Neutrophil (primary cell): ENCODE results near the gene HSD17B10.
"Not testable (repeated sequence)": the region's sequence is repeated elsewhere in the genome, so short reads cannot be mapped to it uniquely, and the experiment has no call there.

ENCODE experiments used
- H3K27ac ChIP-seq: fragments of 200-600 bp; sonication (generic); 2 replicates; pipeline ENCODE4 v1.5.1; 2016; ENCODE audit warnings: mild to moderate bottlenecking, moderate library complexity
- H3K27me3 ChIP-seq: fragments of 200-600 bp; sonication (generic); 2 replicates; pipeline ENCODE4 v1.6.0; 2016; ENCODE audit warnings: mild to moderate bottlenecking
- H3K36me3 ChIP-seq: fragments of 200-600 bp; sonication (generic); 2 replicates; pipeline ENCODE4 v1.5.1; 2017
- H3K4me1 ChIP-seq, 2 experiments: fragments of 200-600 bp in 1 of 2; sonication (generic) in 1 of 2; 1 replicate in 1 of 2; 2 replicates in 1 of 2; pipeline versions ENCODE4 v1.5.1 to v1.6.1; 2013 to 2016; ENCODE audit warnings: low read depth in 1 of 2, low read length in 1 of 2, mild to moderate bottlenecking in 1 of 2, moderate library complexity in 1 of 2; ENCODE audit not compliant: control insufficient read depth in 1 of 2, insufficient read depth in 1 of 2
- H3K4me3 ChIP-seq, 2 experiments: fragments of 200-600 bp in 1 of 2; sonication (generic) in 1 of 2; 1 replicate in 1 of 2; 2 replicates in 1 of 2; pipeline ENCODE4 v1.5.1; 2013 to 2016; ENCODE audit warnings: low read depth in 1 of 2, low read length in 1 of 2, mild to moderate bottlenecking in 1 of 2, moderate library complexity in 1 of 2
- H3K9me3 ChIP-seq: fragments of 200-600 bp; sonication (generic); 2 replicates; pipeline ENCODE4 v1.5.1; 2016
- CTCF ChIP-seq: fragments of 200-600 bp; sonication (generic); IDR thresholded peaks from 2 replicates; pipeline ENCODE4 v1.5.1; 2016; ENCODE audit warnings: antibody characterized with exemption

The HSD17B10 gene

GRCh38 chrX:53476371-53476770, 42.2 kb upstream of the HSD17B10 start:
- Histone ChIP-seq H3K27me3 (no peaks in the 10 kb centered on the region), H3K9me3 (no peaks in the 10 kb centered on the region), H3K36me3 (no peaks in the 10 kb centered on the region), H3K27ac (no peak overlapping the region), H3K4me3 (no peak overlapping the region), H3K4me1 (peaks cover 4 to 11% of the 10 kb centered on the region in 2 experiments)
- TF ChIP-seq CTCF, result no peak

- Histone ChIP-seq H3K36me3 (no peaks in the 10 kb centered on the region), H3K27me3 (no peaks in the 10 kb centered on the region), H3K9me3 (no peaks in the 10 kb centered on the region), H3K4me1 (peaks cover 4 to 11% of the 10 kb centered on the region in 2 experiments), H3K27ac (peak overlapping the region; percentile 54), H3K4me3 (no peak overlapping the region)
- no peak for TF ChIP-seq CTCF
These were observed 40.5 kb upstream of the HSD17B10 start for GRCh38 chrX:53474707-53475106.

GRCh38 chrX:53471346-53471745, 37.2 kb upstream of the HSD17B10 start:
- Histone ChIP-seq H3K9me3 (no peaks in the 10 kb centered on the region), H3K27ac (no peak overlapping the region), H3K36me3 (no peaks in the 10 kb centered on the region), H3K4me1 (peaks cover 9 to 17% of the 10 kb centered on the region in 2 experiments), H3K27me3 (no peaks in the 10 kb centered on the region), H3K4me3 (no peak overlapping the region)
- no peak for TF ChIP-seq CTCF

GRCh38 chrX:53468659-53469058, 34.5 kb upstream of the HSD17B10 start:
- not testable (repeated sequence) for H3K36me3 ChIP-seq, H3K27me3 ChIP-seq, H3K4me1 ChIP-seq

GRCh38 chrX:53458082-53458481, 23.9 kb upstream of the HSD17B10 start:
- H3K4me1 ChIP-seq, result peaks cover 0 to 4% of the 10 kb centered on the region in 2 experiments
- no peaks in the 10 kb centered on the region for H3K27me3 ChIP-seq
- H3K27ac ChIP-seq, result no peak overlapping the region
- no peak overlapping the region for H3K4me3 ChIP-seq
- H3K36me3 ChIP-seq, result no peaks in the 10 kb centered on the region
- TF ChIP-seq CTCF, result no peak
- no peaks in the 10 kb centered on the region for H3K9me3 ChIP-seq

More at GRCh38 chrX:53468659-53469058, 34.5 kb upstream of the HSD17B10 start:
- H3K9me3 ChIP-seq, H3K4me3 ChIP-seq, H3K27ac ChIP-seq: not testable (repeated sequence)

- Histone ChIP-seq H3K27ac (no peak overlapping the region), H3K36me3 (no peaks in the 10 kb centered on the region), H3K4me1 (peaks cover 0 to 4% of the 10 kb centered on the region in 2 experiments), H3K4me3 (no peak overlapping the region), H3K27me3 (no peaks in the 10 kb centered on the region), H3K9me3 (no peaks in the 10 kb centered on the region)
- TF ChIP-seq CTCF, result no peak
These were observed 22.1 kb upstream of the HSD17B10 start for GRCh38 chrX:53456254-53456653.
